GM18951 (cell line): ENCODE measurements around the gene SMIM35.
"Not testable (repeated sequence)": the region's sequence is repeated elsewhere in the genome, so short reads cannot be mapped to it uniquely, and the experiment has no call there.

Experiments
- POLR2A ChIP-seq: IDR thresholded peaks from 4 replicates; pipeline ENCODE4 v1.6.1; 2011; ENCODE audit warnings: mild to moderate bottlenecking; ENCODE audit not compliant: insufficient read length, insufficient read depth; ENCODE audit errors: extremely low read depth
- in situ Hi-C: fragments of 300-500 bp; cut with MboI; formaldehyde crosslinking; loops from one replicate; pipeline ENCODE4 v1.12.0; 2022; ENCODE audit warnings: low sequenced_read_pairs, mixed read lengths, inconsistent platforms; ENCODE audit not compliant: unreplicated experiment

SMIM35 gene

DNA sequence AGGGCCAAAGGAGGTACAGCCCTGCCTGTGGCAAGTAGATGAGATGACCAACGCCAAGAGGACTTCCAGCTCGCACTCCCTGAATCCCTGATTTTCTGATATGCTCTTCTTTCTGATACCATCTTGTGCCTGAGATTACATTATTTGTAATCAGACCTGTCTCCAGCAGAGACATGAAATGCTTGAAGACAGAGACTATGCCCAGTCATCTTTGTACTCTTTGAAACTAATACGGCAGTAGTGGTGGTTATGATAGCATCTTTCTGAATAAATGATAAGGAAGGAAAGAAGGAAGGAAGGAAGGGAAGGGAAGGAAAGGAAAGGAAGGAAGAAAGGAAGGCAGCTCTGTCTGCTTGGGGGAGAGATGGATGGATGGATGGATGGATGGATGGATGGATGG is 72.7 kb downstream of the SMIM35 start:
- TF ChIP-seq POLR2A: no peak
- in situ Hi-C loops: no loop called here

DNA sequence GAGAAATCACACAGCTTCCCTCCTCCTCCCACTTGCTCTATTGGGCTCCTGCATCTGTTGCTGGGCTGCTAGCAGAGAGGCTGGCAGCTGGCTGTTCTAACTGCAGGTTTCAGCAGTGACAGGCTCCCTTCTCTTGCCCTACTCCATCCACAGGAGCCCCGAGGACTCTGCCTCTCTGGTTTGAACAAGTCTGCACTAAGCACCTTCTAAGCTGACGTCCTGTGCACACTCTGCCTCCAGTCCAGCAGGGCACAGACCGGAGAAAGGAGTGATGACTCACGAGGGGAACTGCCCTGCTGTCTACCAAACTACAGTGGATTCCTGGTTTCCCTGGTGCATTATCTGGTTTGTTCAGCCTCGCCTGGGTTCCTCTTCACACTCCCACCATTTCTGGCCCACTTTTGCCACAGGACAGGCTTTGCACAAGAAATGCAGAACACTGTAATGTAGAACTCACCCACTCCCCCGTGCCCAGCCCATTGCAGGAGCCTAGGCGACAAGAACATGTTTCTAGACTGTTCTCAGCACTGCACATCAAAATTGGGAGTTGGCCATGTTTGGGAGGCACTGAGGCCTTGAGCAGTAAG is 74.6 kb downstream of the SMIM35 start:
- no peak for TF ChIP-seq POLR2A
- in situ Hi-C loops: no loop called here

DNA sequence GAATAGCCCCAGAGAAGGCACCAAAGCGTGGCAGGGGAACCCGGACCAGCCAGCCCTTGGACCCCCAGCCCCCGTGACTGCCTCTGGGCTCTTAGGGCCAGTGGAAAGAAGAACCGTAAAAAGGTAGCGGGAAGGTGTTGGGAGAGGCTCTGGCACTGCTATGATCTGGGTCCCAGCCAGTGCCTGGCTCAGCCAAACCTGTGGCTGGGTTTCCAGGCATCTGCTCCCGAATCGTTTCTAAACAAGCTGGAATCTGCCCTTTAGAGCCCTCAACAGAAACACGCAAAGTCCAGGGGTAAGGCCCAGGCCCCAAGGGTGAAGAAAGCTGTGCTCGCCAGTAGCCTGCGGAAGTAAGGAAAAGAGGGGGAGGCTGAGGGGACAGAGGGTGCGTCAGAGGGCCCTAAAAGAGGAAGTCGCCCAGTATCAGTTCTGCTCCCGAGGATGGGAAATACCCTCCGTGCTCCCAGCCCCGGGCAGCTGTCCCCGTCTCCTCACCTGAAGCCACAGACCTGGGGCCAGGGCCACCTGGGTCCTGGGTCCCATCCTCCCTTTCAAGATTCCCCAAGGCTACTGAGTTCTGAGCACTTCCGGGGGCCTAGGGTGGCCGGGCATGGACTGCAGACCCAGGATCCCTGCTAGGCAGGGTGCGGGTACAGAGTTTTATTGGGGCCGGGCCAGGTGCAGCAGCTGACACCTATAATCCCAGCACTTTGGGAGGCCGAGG is 75.9 kb downstream of the SMIM35 start:
- in situ Hi-C loops: no loop called here
- TF ChIP-seq POLR2A: peak; percentile 30

GRCh38 chr11:118009864-118010737 is 76.7 kb downstream of the SMIM35 start:
- in situ Hi-C loops: no loop called here
- TF ChIP-seq POLR2A: no peak

DNA sequence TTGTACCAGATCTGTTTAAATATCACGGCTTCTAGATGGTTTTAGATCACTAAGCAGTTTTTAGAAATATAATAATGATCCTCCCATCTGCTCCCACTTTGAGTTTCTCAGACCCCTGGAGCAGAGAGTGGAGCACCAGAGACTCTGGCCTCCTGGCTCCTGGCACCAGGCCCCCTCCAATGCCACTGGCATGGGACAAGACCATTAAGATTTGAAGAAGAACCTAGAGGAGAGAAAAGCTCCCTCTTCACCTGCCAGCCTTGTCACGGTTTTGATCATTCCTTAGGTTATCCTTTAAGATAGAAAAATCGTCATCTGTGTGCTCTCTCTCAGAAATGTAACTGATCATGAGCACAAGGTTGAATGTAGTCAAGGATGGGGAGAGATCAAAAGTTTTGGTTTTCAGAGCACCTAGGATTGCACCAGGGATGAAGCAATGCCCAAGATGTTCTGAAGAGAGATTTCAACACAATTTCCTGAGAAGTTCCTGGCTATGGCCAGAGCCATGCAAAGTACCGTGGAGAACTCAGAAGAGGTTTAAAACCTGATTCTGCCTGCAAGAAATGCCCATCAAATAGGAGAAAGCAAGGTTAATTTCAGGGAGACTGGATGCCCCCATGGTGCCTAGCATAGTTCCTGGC is 78.4 kb downstream of the SMIM35 start:
- in situ Hi-C loops: no loop called here
- no peak for TF ChIP-seq POLR2A

DNA sequence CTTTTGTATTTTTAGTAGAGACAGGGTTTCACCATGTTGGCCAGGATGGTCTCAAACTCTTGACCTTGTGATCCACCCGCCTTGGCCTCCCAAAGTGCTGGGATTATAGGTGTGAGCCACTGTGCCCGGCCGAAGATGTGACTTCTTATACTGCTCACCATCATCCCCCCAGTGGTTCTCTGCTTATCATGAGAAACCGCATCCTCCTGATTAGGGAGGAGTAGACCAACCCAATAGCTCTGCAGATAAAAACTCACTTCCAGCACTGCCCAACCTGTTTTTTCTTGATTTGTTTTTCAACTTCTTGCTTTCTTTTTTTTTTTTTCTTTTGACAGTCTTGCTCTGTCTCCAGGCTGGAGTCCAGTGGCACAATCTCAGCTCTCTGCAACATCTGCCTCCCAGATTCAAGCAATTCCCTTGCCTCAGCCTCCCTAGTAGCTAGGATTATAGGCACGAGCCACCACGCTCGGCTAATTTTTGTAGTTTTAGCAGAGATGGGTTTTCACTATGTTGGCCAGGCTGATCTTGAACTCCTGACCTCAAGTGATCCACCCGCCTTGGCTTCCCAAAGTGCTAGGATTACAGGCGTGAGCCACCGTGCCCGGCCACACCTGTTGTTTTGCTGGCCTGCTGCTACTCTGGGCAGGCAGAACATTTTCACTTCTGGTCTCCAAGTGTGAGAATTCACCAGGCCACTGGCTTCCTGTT is 79.0 kb downstream of the SMIM35 start:
- in situ Hi-C loops: not testable (repeated sequence)

DNA sequence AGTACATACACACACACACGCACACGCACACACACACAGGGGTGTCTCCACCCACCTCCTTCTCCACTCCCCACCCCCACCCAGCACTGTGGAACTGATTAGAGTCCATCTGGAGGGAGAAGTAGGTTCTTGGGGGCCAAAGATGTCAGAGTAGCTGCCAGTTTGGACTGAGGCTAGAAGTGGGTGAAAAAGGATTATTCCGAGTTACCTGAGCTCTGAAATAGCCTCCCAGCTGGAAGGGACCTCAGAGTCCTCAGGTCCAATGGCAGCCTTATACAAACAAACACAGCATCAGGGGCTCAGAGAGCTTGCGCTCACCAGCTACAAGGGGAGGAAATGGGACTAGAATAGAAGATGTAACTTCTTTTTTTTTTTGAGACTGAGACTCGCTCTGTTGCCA is 79.7 kb downstream of the SMIM35 start:
- no peak for TF ChIP-seq POLR2A
- in situ Hi-C loops: no loop called here

- TF ChIP-seq POLR2A: no peak
- in situ Hi-C loops: no loop called here
These were observed 80.6 kb downstream of the SMIM35 start for GRCh38 chr11:118006153-118006534.

- in situ Hi-C loops: no loop called here
- TF ChIP-seq POLR2A: no peak
These were observed 81.3 kb downstream of the SMIM35 start for GRCh38 chr11:118005224-118006152.

DNA sequence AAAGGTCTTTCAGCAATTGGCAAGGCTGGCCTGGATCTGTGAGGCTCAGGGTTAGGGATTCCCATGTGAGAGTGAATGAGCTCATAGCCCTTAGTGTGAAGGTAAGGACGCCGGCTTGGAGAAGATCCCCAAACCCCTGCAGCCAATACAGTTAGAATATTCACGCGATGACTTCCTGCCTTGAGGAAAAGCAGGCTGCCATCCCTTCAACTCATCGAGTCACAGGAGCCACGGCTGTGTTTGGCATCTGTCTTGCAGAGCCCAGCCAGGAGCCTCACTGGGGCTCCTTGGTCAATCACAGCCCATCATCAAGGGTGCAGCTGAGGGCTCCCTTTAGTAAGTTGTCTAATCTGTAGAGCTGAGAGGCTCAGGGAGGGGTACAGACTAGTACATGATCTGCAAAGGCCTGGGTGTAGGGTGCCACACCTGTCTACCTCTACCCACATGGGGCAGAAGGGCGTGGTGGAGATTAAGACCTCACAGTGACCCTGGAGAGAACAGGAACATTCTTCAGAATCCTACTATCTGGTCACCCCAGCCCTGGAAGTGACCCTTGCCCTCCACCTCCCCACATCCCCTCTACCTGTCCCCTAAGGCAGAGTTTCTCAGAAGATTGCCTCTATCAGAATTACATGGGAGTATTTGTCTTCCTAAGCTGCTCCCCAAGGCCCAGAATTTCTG is 82.1 kb downstream of the SMIM35 start:
- in situ Hi-C loops: no loop called here
- TF ChIP-seq POLR2A: no peak

GRCh38 chr11:118003456-118003855 is 83.3 kb downstream of the SMIM35 start:
- in situ Hi-C loops: no loop called here
- no peak for TF ChIP-seq POLR2A
